HepG2 (cell line): ENCODE data around the gene SRSF1. TPM values are rescaled to one million over a fixed set of nuclear protein-coding genes. Genes with fewer than 3 reads are reported as not detected.

Experiments
- BCL3 ChIP-seq: sonication (generic); formaldehyde crosslinking; IDR thresholded peaks from 2 replicates; pipeline ENCODE4 v1.5.1; 2020; ENCODE audit warnings: mild to moderate bottlenecking, missing genetic modification reagents, moderate library complexity
- CEBPG ChIP-seq: IDR thresholded peaks from 2 replicates; pipeline ENCODE4 v1.6.1; 2016
- CREM ChIP-seq, 2 experiments: sonication (generic) in 1 of 2; formaldehyde crosslinking in 1 of 2; IDR thresholded peaks; 2 replicates each; pipeline versions ENCODE4 v1.4.0 to v1.6.1; 2016 to 2020; ENCODE audit warnings: antibody characterized with exemption in 1 of 2, mild to moderate bottlenecking in 1 of 2, missing genetic modification reagents in 1 of 2
- HMG20A ChIP-seq: IDR thresholded peaks from 2 replicates; pipeline ENCODE4 v1.6.1; 2016; ENCODE audit warnings: borderline replicate concordance
- KDM5A ChIP-seq: fragments of 200-600 bp; sonication (generic); IDR thresholded peaks from 2 replicates; pipeline ENCODE4 v1.7.0; 2018; ENCODE audit warnings: antibody characterized with exemption, mild to moderate bottlenecking, low read length, borderline replicate concordance
- KDM6A ChIP-seq: IDR thresholded peaks from 2 replicates; pipeline ENCODE4 v1.6.1; 2016; ENCODE audit warnings: low read depth
- MXD1 ChIP-seq: sonication (generic); formaldehyde crosslinking; IDR thresholded peaks from 2 replicates; pipeline ENCODE4 v1.4.0; 2020; ENCODE audit warnings: mild to moderate bottlenecking, missing genetic modification reagents
- NKX3-1 ChIP-seq: sonication (generic); formaldehyde crosslinking; IDR thresholded peaks from 2 replicates; pipeline ENCODE4 v1.5.0; 2020; ENCODE audit warnings: missing genetic modification reagents
- PPARG ChIP-seq: conservative IDR thresholded peaks from 2 replicates; pipeline ENCODE4 v1.6.1; 2016; ENCODE audit warnings: missing biosample characterization, missing genetic modification reagents
- RBM22 ChIP-seq: fragments of 200-400 bp; formaldehyde crosslinking; optimal IDR thresholded peaks from 2 replicates; pipeline ENCODE3; 2017; ENCODE audit warnings: mild to moderate bottlenecking, low read length, moderate library complexity
- RORA ChIP-seq: sonication (generic); formaldehyde crosslinking; IDR thresholded peaks from 2 replicates; pipeline ENCODE4 v1.5.0; 2020; ENCODE audit warnings: mild to moderate bottlenecking, missing genetic modification reagents, moderate library complexity
- RXRB ChIP-seq: IDR thresholded peaks from 2 replicates; pipeline ENCODE4 v1.6.1; 2016; ENCODE audit warnings: borderline replicate concordance, missing genetic modification reagents, missing compliant biosample characterization
- SMARCE1 ChIP-seq: fragments of 450-650 bp; IDR thresholded peaks from 2 replicates; pipeline ENCODE4 v1.6.1; 2017; ENCODE audit warnings: borderline replicate concordance
- SMC3 ChIP-seq: IDR thresholded peaks from 2 replicates; pipeline ENCODE4 v1.6.1; 2011; ENCODE audit warnings: low read length, improper control_type of control experiment
- SRSF9 ChIP-seq: fragments of 200-400 bp; formaldehyde crosslinking; IDR thresholded peaks from 2 replicates; pipeline ENCODE4 v1.6.1; 2018; ENCODE audit warnings: borderline replicate concordance, mild to moderate bottlenecking, low read depth, low read length; ENCODE audit not compliant: insufficient read depth, poor library complexity, severe bottlenecking
- TEF ChIP-seq: sonication (generic); formaldehyde crosslinking; IDR thresholded peaks from 2 replicates; pipeline ENCODE4 v1.5.0; 2020; ENCODE audit warnings: missing genetic modification reagents
- YEATS2 ChIP-seq: sonication (generic); formaldehyde crosslinking; IDR thresholded peaks from 2 replicates; pipeline ENCODE4 v1.4.0; 2020; ENCODE audit warnings: missing genetic modification reagents, borderline replicate concordance
- ZBTB7A ChIP-seq: sonication (generic); formaldehyde crosslinking; IDR thresholded peaks from 2 replicates; pipeline ENCODE4 v1.8.0; 2022; ENCODE audit warnings: mild to moderate bottlenecking, missing genetic modification reagents
- ZNF136 ChIP-seq: sonication (generic); formaldehyde crosslinking; IDR thresholded peaks from 2 replicates; pipeline ENCODE4 v1.8.1; 2022; ENCODE audit warnings: low read depth, mild to moderate bottlenecking, moderate library complexity, missing genetic modification reagents
- ZNF407 ChIP-seq: sonication (generic); formaldehyde crosslinking; IDR thresholded peaks from one replicate; pipeline ENCODE4 v1.5.1; 2020; ENCODE audit warnings: mild to moderate bottlenecking, missing genetic modification reagents; ENCODE audit errors: not compliant biosample characterization
- ZSCAN22 ChIP-seq: sonication (generic); formaldehyde crosslinking; IDR thresholded peaks from 2 replicates; pipeline ENCODE4 v1.4.0; 2020; ENCODE audit warnings: mild to moderate bottlenecking, missing genetic modification reagents
- polyA plus RNA-seq, 8 experiments: library from polyadenylated mRNA; depleted of rRNA in 3 of 8; stranded (reverse) in 7 of 8; unstranded in 1 of 8; fragments of >200 nt; fragmentation: Illumina TruSeq in 4 of 8; extraction: Trizol in 4 of 8; gene quantifications; 2 replicates each; pipeline versions ENCODE4 v1.2.1 to v1.2.3, GENCODE V29; 2011 to 2016; ENCODE audit warnings: low read depth in 4 of 8, missing spikeins in 1 of 8, mixed read lengths in 1 of 8; ENCODE audit not compliant: insufficient read depth in 1 of 8
- total RNA-seq, 5 experiments: library from RNA; depleted of rRNA; stranded (reverse); fragments of >200 nt; fragmentation: Illumina TruSeq; extraction: Trizol; gene quantifications; 2 replicates each; pipeline ENCODE4 v1.2.3, GENCODE V29; 2016; ENCODE audit warnings: low read depth in 1 of 5

Gene SRSF1
- total and polyA plus RNA-seq, 2 of the 13 experiments (the other 11 are each of a cell fraction or from before 2014, with no cell fraction given) = 142 to 445 TPM

GRCh38 chr17:57975044-57975443, 32.0 kb downstream of the SRSF1 start (continued):
- TF ChIP-seq ZNF407 (no peak), MXD1 (CRISPR knock-in tag) (no peak), SMARCE1 (no peak), ZBTB7A (no peak), TEF (CRISPR knock-in tag) (peak; percentile 81; the same call in 1 of the 2 replicates), KDM6A (peak; percentile 34; the same call in 1 of the 2 replicates), HMG20A (CRISPR knock-in tag) (peak; percentile 75; the same call in 1 of the 2 replicates), CEBPG (CRISPR knock-in tag) (peak; percentile 95), KDM5A (no peak), ZNF136 (CRISPR knock-in tag) (0 out of 2 replicates have a peak, but pooled peaks have one; percentile 18), RBM22 (no peak), CREM (IDR thresholded peaks at IDR 0.05) (peak; percentile 36; the same call in 1 of the 2 replicates), CREM (CRISPR knock-in tag; IDR thresholded peaks at IDR 0.05) (no peak), RXRB (peak; percentile 44; the same call in 1 of the 2 replicates), NKX3-1 (CRISPR knock-in tag) (no peak), YEATS2 (CRISPR knock-in tag) (peak; percentile 26; the same call in 1 of the 2 replicates), PPARG (0 out of 2 replicates have a peak, but pooled peaks have one; percentile 36), BCL3 (no peak; the same call in 1 of the 2 replicates), RORA (CRISPR knock-in tag) (no peak), SMC3 (0 out of 2 replicates have a peak, but pooled peaks have one; percentile 20), ZSCAN22 (CRISPR knock-in tag) (no peak), SRSF9 (no peak)
